ENCODE data around the gene DAAM1. TPM values are rescaled to one million over a fixed set of nuclear protein-coding genes. Genes with fewer than 3 reads are reported as not detected.

The DAAM1 gene
- total and polyA plus RNA-seq, 7 donors = 5.7 to 37.1 (median 8.9) TPM

- ATAC-seq = peak; percentile 29 to 67 (median 40)
- 0 to 1% (median 0%) methylated on average over 49 to 51 of the region's 51 CpGs for WGBS, 3 donors
- peaks cover 22% of the 10 kb centered on the region for H3K4me1 ChIP-seq
Measured at GRCh38 chr14:59189091-59189785, 771 bp downstream of the DAAM1 start.

GRCh38 chr14:59189786-59190368 lies 1.4 kb downstream of the DAAM1 start:
- ATAC-seq (peak; percentile 31 to 57 (median 47)), DNase-seq (peak; percentile 83 to 89)
- 1% methylated on average over 25 of the region's 25 CpGs for WGBS, 3 donors
- intact Hi-C loops (cut with DNase I) = loop anchor here in 1 of 2 donors (5.0 kb wide), 1 partner anchor 132 kb away; no protein-coding TSS in a partner anchor
- Histone ChIP-seq H3K27me3 (ENCODE audit: insufficient read depth in 3 of 3, low read length in 2 of 3) (no peaks in the 10 kb centered on the region), H3K4me3 (peak overlapping the region; percentile 83), H3K4me1 (peaks cover 28% of the 10 kb centered on the region), H3K36me3 (ENCODE audit: insufficient read depth in 1 of 2, low read depth in 1 of 2) (no peaks in the 10 kb centered on the region), H3K9me3 (no peaks in the 10 kb centered on the region), H3K27ac (peak overlapping the region; percentile 87)
- no peak for TF ChIP-seq CTCF (IDR thresholded peaks at IDR 0.05)

More at GRCh38 chr14:59189091-59189785, 771 bp downstream of the DAAM1 start:
- no peak for TF ChIP-seq CTCF (IDR thresholded peaks at IDR 0.05)
- Histone ChIP-seq H3K9me3 (no peaks in the 10 kb centered on the region), H3K4me3 (peak overlapping the region; percentile 83), H3K27ac (peak overlapping the region; percentile 87), H3K27me3 (ENCODE audit: insufficient read depth in 3 of 3, low read length in 2 of 3) (no peaks in the 10 kb centered on the region), H3K36me3 (ENCODE audit: insufficient read depth in 1 of 2, low read depth in 1 of 2) (no peaks in the 10 kb centered on the region)
- peak; percentile 53 to 76 for DNase-seq
- intact Hi-C loops (cut with DNase I) = no loop called here

- Histone ChIP-seq H3K4me1 (peaks cover 28% of the 10 kb centered on the region), H3K36me3 (ENCODE audit: insufficient read depth in 1 of 2, low read depth in 1 of 2) (no peaks in the 10 kb centered on the region), H3K27ac (peak overlapping the region; percentile 54), H3K4me3 (peak overlapping the region; percentile 83), H3K27me3 (ENCODE audit: insufficient read depth in 3 of 3, low read length in 2 of 3) (no peaks in the 10 kb centered on the region), H3K9me3 (no peaks in the 10 kb centered on the region)
- TF ChIP-seq CTCF (IDR thresholded peaks at IDR 0.05) = no peak
- DNase-seq = no peak
- WGBS, 3 donors = 21 to 26% (median 22%) methylated on average over 6 of the region's 6 CpGs
- intact Hi-C loops (cut with DNase I) = loop anchor here in 1 of 2 donors (5.0 kb wide), 1 partner anchor 132 kb away; no protein-coding TSS in a partner anchor
- ATAC-seq = no peak
Measured at GRCh38 chr14:59190372-59190771, 1.9 kb downstream of the DAAM1 start.

GRCh38 chr14:59195912-59196311 lies 7.4 kb downstream of the DAAM1 start:
- Histone ChIP-seq H3K4me1 (peaks cover 17% of the 10 kb centered on the region), H3K27me3 (ENCODE audit: insufficient read depth in 3 of 3, low read length in 2 of 3) (no peaks in the 10 kb centered on the region), H3K36me3 (ENCODE audit: insufficient read depth in 1 of 2, low read depth in 1 of 2) (no peaks in the 10 kb centered on the region), H3K9me3 (no peaks in the 10 kb centered on the region), H3K4me3 (no peak overlapping the region), H3K27ac (no peak overlapping the region)
- no peak for ATAC-seq
- intact Hi-C loops (cut with DNase I) = no loop called here
- no peak for TF ChIP-seq CTCF (IDR thresholded peaks at IDR 0.05)
- WGBS, 3 donors = 59 to 72% (median 59%) methylated on average over 2 of the region's 2 CpGs
- no peak for DNase-seq
